Measurements from ENCODE around the gene SLC6A12. TPM values are rescaled to one million over a fixed set of nuclear protein-coding genes. Genes with fewer than 3 reads are reported as not detected.
A peak's percentile ranks its signal among the peaks of the same experiment; 100 is the strongest.

Gene SLC6A12
- total RNA-seq, 1 donor from 2014 or later, result 3.0 TPM

DNA sequence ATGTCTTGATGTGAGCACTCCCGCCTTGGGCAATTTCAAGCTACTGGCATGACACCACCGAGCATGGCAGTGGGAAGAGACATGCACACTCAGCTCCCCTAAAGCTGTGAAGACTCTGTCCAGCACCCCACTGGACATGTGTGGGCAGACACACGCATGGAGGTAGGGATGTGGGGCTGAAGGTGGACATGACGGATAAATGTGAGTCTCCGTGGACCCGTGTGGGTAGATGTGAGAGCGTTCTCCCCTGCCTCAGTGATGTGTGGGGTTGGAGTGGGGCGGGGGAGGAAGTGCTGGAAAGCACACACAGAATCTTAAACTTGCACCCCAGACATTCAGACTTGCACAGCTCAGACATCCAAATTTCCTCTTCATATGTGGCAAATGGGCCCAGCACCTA lies 12.6 kb downstream of the SLC6A12 start:
- peaks cover 77% of the 10 kb centered on the region for H3K27me3 Mint-ChIP-seq
- TF ChIP-seq, protein P1, sequence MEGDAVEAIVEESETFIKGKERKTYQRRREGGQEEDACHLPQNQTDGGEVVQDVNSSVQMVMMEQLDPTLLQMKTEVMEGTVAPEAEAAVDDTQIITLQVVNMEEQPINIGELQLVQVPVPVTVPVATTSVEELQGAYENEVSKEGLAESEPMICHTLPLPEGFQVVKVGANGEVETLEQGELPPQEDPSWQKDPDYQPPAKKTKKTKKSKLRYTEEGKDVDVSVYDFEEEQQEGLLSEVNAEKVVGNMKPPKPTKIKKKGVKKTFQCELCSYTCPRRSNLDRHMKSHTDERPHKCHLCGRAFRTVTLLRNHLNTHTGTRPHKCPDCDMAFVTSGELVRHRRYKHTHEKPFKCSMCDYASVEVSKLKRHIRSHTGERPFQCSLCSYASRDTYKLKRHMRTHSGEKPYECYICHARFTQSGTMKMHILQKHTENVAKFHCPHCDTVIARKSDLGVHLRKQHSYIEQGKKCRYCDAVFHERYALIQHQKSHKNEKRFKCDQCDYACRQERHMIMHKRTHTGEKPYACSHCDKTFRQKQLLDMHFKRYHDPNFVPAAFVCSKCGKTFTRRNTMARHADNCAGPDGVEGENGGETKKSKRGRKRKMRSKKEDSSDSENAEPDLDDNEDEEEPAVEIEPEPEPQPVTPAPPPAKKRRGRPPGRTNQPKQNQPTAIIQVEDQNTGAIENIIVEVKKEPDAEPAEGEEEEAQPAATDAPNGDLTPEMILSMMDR (conservative IDR thresholded peaks at IDR 0.05), result no peak
- peaks cover 4% of the 10 kb centered on the region for H3K4me1 Mint-ChIP-seq (ENCODE audit: unreplicated experiment)
- no peak for DNase-seq (ENCODE audit: extremely low spot score, unreplicated experiment)
- peak overlapping the region; percentile 11 for H3K4me3 Mint-ChIP-seq
- no peaks in the 10 kb centered on the region for H3K9me3 Mint-ChIP-seq
- H3K36me3 Mint-ChIP-seq, result peaks cover 19% of the 10 kb centered on the region
- no peak overlapping the region for H3K27ac Mint-ChIP-seq

DNA sequence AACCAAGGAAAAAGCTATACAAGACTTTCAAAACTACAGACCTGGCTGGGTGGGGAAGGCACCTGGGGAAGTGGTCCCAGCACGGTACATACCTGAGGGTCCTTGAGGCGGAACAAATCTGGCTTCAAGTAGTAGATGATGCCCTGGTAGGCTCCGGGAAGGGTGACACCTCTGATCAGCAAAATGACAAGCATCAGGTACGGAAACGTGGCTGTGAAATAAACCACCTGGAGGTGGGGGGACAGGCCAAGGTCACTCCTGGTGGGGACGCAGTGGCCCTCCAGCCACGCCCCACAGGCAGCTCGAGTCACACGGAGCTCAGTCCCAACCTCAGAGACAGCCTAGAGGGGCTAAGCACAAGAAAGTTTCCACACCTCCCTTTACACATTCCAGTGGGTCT lies 15.3 kb downstream of the SLC6A12 start:
- no peak overlapping the region for H3K27ac Mint-ChIP-seq
- TF ChIP-seq, protein P1 (conservative IDR thresholded peaks at IDR 0.05), result no peak
- peaks cover 19% of the 10 kb centered on the region for H3K36me3 Mint-ChIP-seq
- DNase-seq (ENCODE audit: extremely low spot score, unreplicated experiment), result no peak
- peaks cover 4% of the 10 kb centered on the region for H3K4me1 Mint-ChIP-seq (ENCODE audit: unreplicated experiment)
- H3K27me3 Mint-ChIP-seq, result peaks cover 70% of the 10 kb centered on the region
- H3K9me3 Mint-ChIP-seq, result no peaks in the 10 kb centered on the region
- H3K4me3 Mint-ChIP-seq, result no peak overlapping the region

DNA sequence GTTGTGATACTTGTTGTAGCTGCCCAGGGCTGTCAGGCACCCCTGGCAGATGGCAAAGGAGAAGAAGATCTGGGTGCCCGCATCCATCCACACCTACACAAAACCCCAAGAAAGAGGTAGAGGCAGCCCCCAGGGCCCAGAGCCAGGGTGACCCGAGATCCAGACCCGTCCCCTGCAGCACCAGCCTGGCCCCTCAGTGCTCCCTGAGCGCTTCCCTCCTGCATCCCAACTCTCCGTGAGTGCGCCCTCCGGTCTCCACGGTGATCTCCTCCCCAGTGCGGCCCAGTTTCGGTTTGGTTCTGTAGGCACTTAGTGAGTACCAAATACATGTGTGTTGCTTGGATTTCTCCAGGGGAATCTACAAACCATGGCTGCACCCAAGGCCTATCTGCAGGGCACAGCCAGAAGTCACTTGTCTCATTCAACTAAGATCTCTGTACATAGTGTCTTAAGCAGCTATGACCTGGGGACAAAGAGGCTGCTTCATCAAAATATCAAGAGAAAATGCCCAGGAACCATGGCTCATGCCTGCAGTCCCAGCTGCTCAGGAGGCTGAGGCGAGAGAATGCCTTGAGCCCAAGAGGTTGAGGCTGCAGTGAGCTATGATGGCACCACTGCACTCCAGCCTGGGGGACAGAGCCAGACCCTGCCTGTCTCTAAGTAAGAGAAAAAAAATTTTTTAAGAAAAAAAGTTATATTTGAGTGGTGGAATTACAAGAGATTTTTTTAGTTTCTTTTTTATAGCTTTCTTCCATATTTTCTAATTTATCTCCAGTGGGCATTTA lies 15.9 kb downstream of the SLC6A12 start:
- Mint-ChIP-seq H3K27me3 (peaks cover 74% of the 10 kb centered on the region), H3K9me3 (no peaks in the 10 kb centered on the region), H3K36me3 (peaks cover 19% of the 10 kb centered on the region), H3K27ac (no peak overlapping the region), H3K4me1 (ENCODE audit: unreplicated experiment) (peaks cover 4% of the 10 kb centered on the region), H3K4me3 (no peak overlapping the region)
- TF ChIP-seq, protein P1 (conservative IDR thresholded peaks at IDR 0.05), result no peak
- no peak for DNase-seq (ENCODE audit: extremely low spot score, unreplicated experiment)

DNA sequence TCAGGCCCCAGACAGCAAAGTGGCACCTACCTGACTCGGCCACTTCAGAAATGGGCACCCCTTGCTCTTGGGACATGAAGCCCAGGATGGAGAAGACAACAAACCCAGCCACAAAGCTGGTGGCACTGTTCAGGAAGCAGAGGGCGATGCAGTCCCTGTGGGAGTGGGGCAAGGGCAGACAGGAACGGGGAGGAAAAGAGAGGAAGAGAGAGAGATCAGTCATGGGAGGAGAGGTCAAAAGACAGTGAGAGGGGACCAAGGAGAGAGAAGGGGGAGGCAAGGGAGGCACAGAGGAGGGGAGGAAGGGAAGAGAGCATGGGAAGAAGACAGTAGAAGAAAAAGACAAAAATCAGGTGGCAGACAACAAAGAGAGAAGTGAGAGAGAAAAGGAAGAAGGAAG lies 16.6 kb downstream of the SLC6A12 start:
- Mint-ChIP-seq H3K4me1 (ENCODE audit: unreplicated experiment) (no peaks in the 10 kb centered on the region), H3K27ac (no peak overlapping the region), H3K9me3 (no peaks in the 10 kb centered on the region), H3K27me3 (peaks cover 76% of the 10 kb centered on the region), H3K4me3 (no peak overlapping the region), H3K36me3 (peaks cover 15% of the 10 kb centered on the region)
- TF ChIP-seq, protein P1 (conservative IDR thresholded peaks at IDR 0.05), result no peak
- DNase-seq (ENCODE audit: extremely low spot score, unreplicated experiment), result no peak

DNA sequence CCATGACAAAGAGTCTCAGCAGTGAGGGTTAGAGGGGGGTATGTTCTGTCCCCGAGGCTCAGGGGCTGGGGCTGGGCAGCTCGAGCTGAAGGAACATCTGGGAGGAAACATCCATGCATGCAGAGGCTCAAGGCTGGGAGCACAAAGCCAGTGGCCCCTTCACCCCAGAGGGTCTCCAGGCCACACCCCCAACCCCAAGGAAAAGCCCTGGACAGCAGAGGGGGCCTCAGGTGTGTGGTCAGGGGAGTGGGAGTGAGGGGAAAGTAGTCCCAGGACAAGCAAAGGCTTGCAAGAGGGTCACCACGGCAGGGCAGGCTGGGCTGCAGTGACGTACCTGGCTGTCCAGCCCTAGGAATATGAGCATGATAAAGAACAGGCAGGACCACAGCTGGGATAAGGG lies 17.5 kb downstream of the SLC6A12 start:
- TF ChIP-seq, protein P1 (conservative IDR thresholded peaks at IDR 0.05), result no peak
- Mint-ChIP-seq H3K27ac (no peak overlapping the region), H3K27me3 (peaks cover 76% of the 10 kb centered on the region), H3K36me3 (peaks cover 10% of the 10 kb centered on the region), H3K4me3 (no peak overlapping the region), H3K4me1 (ENCODE audit: unreplicated experiment) (no peaks in the 10 kb centered on the region), H3K9me3 (no peaks in the 10 kb centered on the region)
- DNase-seq (ENCODE audit: extremely low spot score, unreplicated experiment), result no peak
